H1 (cell line): Measurements from ENCODE around the gene MAPK13. TPM values are rescaled to one million over a fixed set of nuclear protein-coding genes. Genes with fewer than 3 reads are reported as not detected.

ENCODE experiments used
- CTCF ChIA-PET: fragments of 300-600 bp; sonication (Branson Sonifier 250); formaldehyde crosslinking; loops from one replicate; lab custom pipeline; 2021; ENCODE audit not compliant: partially characterized antibody; lab: Charles Lee
- POLR2A ChIA-PET: fragments of 300-600 bp; sonication (Branson Sonifier 250); formaldehyde crosslinking; loops from one replicate; lab custom pipeline; 2021; ENCODE audit warnings: inconsistent platforms; ENCODE audit not compliant: partially characterized antibody; lab: Charles Lee
- DNase-seq, 2 experiments: peaks; one replicate each; pipeline versions ENCODE4 v3.0.0 to v3.0.0-alpha.2; 2010 to 2022; ENCODE audit warnings: low spot score in 2 of 2, low read depth in 1 of 2, mixed read lengths in 1 of 2
- FAIRE-seq: peaks from 2 replicates; lab custom pipeline; 2011; peaks lifted over from hg19 to GRCh38; lab: Jason Lieb, UNC
- H2AFZ ChIP-seq: 2 replicates; pipeline ENCODE4 v1.8.1; 2012; ENCODE audit warnings: low read length, inconsistent platforms
- H2AK5ac ChIP-seq: 2 replicates; pipeline ENCODE4 v1.6.1; 2013; ENCODE audit warnings: low read depth, low read length
- H2BK120ac ChIP-seq: replicated peaks from 2 replicates; pipeline ENCODE3; 2013; ENCODE audit warnings: low read depth, low read length, inconsistent platforms
- H2BK12ac ChIP-seq: 2 replicates; pipeline ENCODE4 v1.6.1; 2013; ENCODE audit warnings: low read depth, low read length
- H2BK15ac ChIP-seq: 2 replicates; pipeline ENCODE4 v1.6.1; 2013; ENCODE audit warnings: low read length
- H2BK20ac ChIP-seq: 2 replicates; pipeline ENCODE4 v1.6.1; 2013; ENCODE audit warnings: low read length
- H2BK5ac ChIP-seq: 2 replicates; pipeline ENCODE4 v1.6.1; 2013; ENCODE audit warnings: low read depth, low read length
- H3K14ac ChIP-seq: 2 replicates; pipeline ENCODE4 v1.6.1; 2013; ENCODE audit warnings: inconsistent platforms; ENCODE audit not compliant: insufficient read length
- H3K18ac ChIP-seq: 2 replicates; pipeline ENCODE4 v1.6.1; 2013; ENCODE audit warnings: low read length; ENCODE audit errors: extremely low read depth
- H3K23ac ChIP-seq: 2 replicates; pipeline ENCODE4 v1.6.1; 2013; ENCODE audit warnings: inconsistent platforms; ENCODE audit not compliant: insufficient read length
- H3K23me2 ChIP-seq: 2 replicates; pipeline ENCODE4 v1.6.1; 2013; ENCODE audit warnings: low read depth, low read length
- H3K27ac ChIP-seq: 2 replicates; pipeline ENCODE4 v1.6.1; 2011; ENCODE audit warnings: low read depth, low read length, inconsistent platforms
- H3K27me3 ChIP-seq, 4 experiments: replicated peaks in 1 of 4; 1 replicate in 1 of 4; 2 replicates in 3 of 4; pipeline versions ENCODE4 v1.6.1 to v1.8.1; 2011 to 2013; ENCODE audit warnings: low read length in 3 of 4, mild to moderate bottlenecking in 3 of 4, inconsistent platforms in 2 of 4, mixed read lengths in 2 of 4, moderate library complexity in 1 of 4; ENCODE audit not compliant: control insufficient read depth in 3 of 4, insufficient read depth in 3 of 4; ENCODE audit errors: extremely low read depth in 1 of 4
- H3K36me3 ChIP-seq, 4 experiments: 2 replicates each; pipeline versions ENCODE4 v1.6.1 to v1.8.1; 2011 to 2013; ENCODE audit warnings: mild to moderate bottlenecking in 4 of 4, low read length in 3 of 4, moderate library complexity in 2 of 4, control low read depth in 1 of 4, inconsistent platforms in 1 of 4; ENCODE audit not compliant: insufficient read depth in 4 of 4, control insufficient read depth in 2 of 4
- H3K4ac ChIP-seq: replicated peaks from 2 replicates; pipeline ENCODE3; 2013; ENCODE audit warnings: low read length, low read depth, mixed read lengths, inconsistent platforms; ENCODE audit not compliant: insufficient read length
- H3K4me1 ChIP-seq, 4 experiments: replicated peaks in 1 of 4; 1 replicate in 1 of 4; 2 replicates in 3 of 4; pipeline versions ENCODE4 v1.6.1 to v1.8.1; 2011 to 2013; ENCODE audit warnings: low read length in 3 of 4, inconsistent platforms in 2 of 4, mixed read lengths in 1 of 4; ENCODE audit not compliant: insufficient read depth in 4 of 4, control insufficient read depth in 3 of 4
- H3K4me2 ChIP-seq, 2 experiments: 2 replicates each; pipeline versions ENCODE4 v1.6.1 to v1.8.1; 2011 to 2013; ENCODE audit warnings: low read depth in 2 of 2, low read length in 2 of 2, control low read depth in 1 of 2, inconsistent platforms in 1 of 2, mild to moderate bottlenecking in 1 of 2; ENCODE audit not compliant: insufficient read depth in 1 of 2
- H3K4me3 ChIP-seq, 4 experiments: fragments of 200-600, 300-600 bp in 1 of 4; sonication (generic), shearing (Covaris generic), sonication (Bioruptor Twin) in 1 of 4; 2 replicates each; pipeline versions ENCODE4 v1.5.1 to v1.8.1; 2011 to 2016; ENCODE audit warnings: low read length in 4 of 4, low read depth in 3 of 4, control low read depth in 2 of 4, inconsistent platforms in 2 of 4, mild to moderate bottlenecking in 2 of 4, mixed read lengths in 1 of 4, moderate library complexity in 1 of 4; ENCODE audit not compliant: insufficient read depth in 2 of 4; ENCODE audit errors: extremely low read depth in 1 of 4
- H3K56ac ChIP-seq: replicated peaks from 2 replicates; pipeline ENCODE3; 2013; ENCODE audit warnings: low read depth, mild to moderate bottlenecking, mixed read lengths, low read length, inconsistent platforms; ENCODE audit not compliant: insufficient read length
- H3K79me1 ChIP-seq: 2 replicates; pipeline ENCODE4 v1.6.1; 2013; ENCODE audit warnings: low read depth, low read length, control low read depth
- H3K79me2 ChIP-seq, 2 experiments: 2 replicates each; pipeline versions ENCODE4 v1.6.1 to v1.8.1; 2012 to 2013; ENCODE audit warnings: low read length in 2 of 2, mild to moderate bottlenecking in 2 of 2, inconsistent platforms in 1 of 2; ENCODE audit not compliant: insufficient read depth in 2 of 2, control insufficient read depth in 1 of 2
- H3K9ac ChIP-seq, 4 experiments: replicated peaks in 1 of 4; 1 replicate in 1 of 4; 2 replicates in 3 of 4; pipeline versions ENCODE4 v1.6.1 to v1.8.1; 2011 to 2013; ENCODE audit warnings: low read depth in 3 of 4, low read length in 3 of 4, control low read depth in 2 of 4, mild to moderate bottlenecking in 2 of 4, moderate library complexity in 2 of 4, inconsistent platforms in 1 of 4; ENCODE audit errors: extremely low read depth in 1 of 4
- H3K9me3 ChIP-seq, 2 experiments: 2 replicates each; pipeline versions ENCODE4 v1.6.1 to v1.8.1; 2012 to 2013; ENCODE audit warnings: mild to moderate bottlenecking in 2 of 2, moderate library complexity in 2 of 2, control low read depth in 1 of 2, inconsistent platforms in 1 of 2, low read depth in 1 of 2, low read length in 1 of 2, mixed read lengths in 1 of 2; ENCODE audit not compliant: insufficient read depth in 2 of 2
- H4K20me1 ChIP-seq, 2 experiments: replicated peaks in 1 of 2; 2 replicates each; pipeline versions ENCODE3 to v1.8.1; 2011 to 2013; ENCODE audit warnings: inconsistent platforms in 2 of 2, low read length in 2 of 2, mild to moderate bottlenecking in 1 of 2; ENCODE audit not compliant: insufficient read depth in 2 of 2, control insufficient read depth in 1 of 2
- H4K5ac ChIP-seq: 2 replicates; pipeline ENCODE4 v1.6.1; 2013; ENCODE audit warnings: low read length, low read depth, mixed read lengths, inconsistent platforms; ENCODE audit not compliant: insufficient read length
- H4K8ac ChIP-seq: 2 replicates; pipeline ENCODE4 v1.8.0; 2013; ENCODE audit warnings: mild to moderate bottlenecking, moderate library complexity, low read length, inconsistent platforms; ENCODE audit not compliant: insufficient read depth; ENCODE audit errors: extremely low read depth
- H4K91ac ChIP-seq: replicated peaks from 2 replicates; pipeline ENCODE3; 2013; ENCODE audit warnings: low read length, mixed read lengths, inconsistent platforms; ENCODE audit not compliant: insufficient read length
- NRF1 ChIP-seq: IDR thresholded peaks from 2 replicates; pipeline ENCODE4 v1.6.1; 2011; ENCODE audit warnings: mild to moderate bottlenecking, low read depth, low read length, improper control_type of control experiment
- POU5F1 ChIP-seq: IDR thresholded peaks from 2 replicates; pipeline ENCODE4 v1.6.1; 2011; ENCODE audit warnings: low read depth, mild to moderate bottlenecking, low read length, moderate library complexity
- RNF2 ChIP-seq: fragments of 200-900, 300-1000 bp; sonication (generic); IDR thresholded peaks from 2 replicates; pipeline ENCODE4 v1.7.1; 2016; ENCODE audit warnings: borderline replicate concordance, low read depth, mild to moderate bottlenecking, antibody characterized with exemption, low read length; ENCODE audit not compliant: poor library complexity, severe bottlenecking; ENCODE audit errors: missing control alignments
- WGBS, 2 experiments: shearing (Covaris generic) in 1 of 2; methylation state at CpG; one replicate each; pipeline versions ENCODE4 v1.1.6 to v1.1.7; 2013 to 2015; ENCODE audit warnings: low lambda C conversion rate in 2 of 2, mixed read lengths in 2 of 2, inconsistent platforms in 1 of 2, low coverage in 1 of 2, missing lambda C conversion rate in 1 of 2; ENCODE audit not compliant: insufficient replicate concordance in 2 of 2, insufficient coverage in 1 of 2, insufficient read length in 1 of 2; ENCODE audit errors: extremely low coverage in 1 of 2, missing lambda C conversion rate in 1 of 2; 5-methylcytosine and 5-hydroxymethylcytosine counted together
- polyA plus RNA-seq, 7 experiments: library from polyadenylated mRNA; depleted of rRNA in 3 of 7; stranded (reverse) in 5 of 7; unstranded in 2 of 7; fragments of >200 nt in 5 of 7; fragments of 200-250 nt in 2 of 7; gene quantifications; 1 replicate in 5 of 7; 2 replicates in 1 of 7; 4 replicates in 1 of 7; pipeline versions ENCODE4 v1.2.1 to v1.2.3, GENCODE V29; 2011 to 2013; ENCODE audit warnings: missing spikeins in 2 of 7, mixed read lengths in 2 of 7
- total RNA-seq: library from RNA; stranded (reverse); fragmentation: NEBNext Ultra II Directional; extraction: Animal tissue kit (Norgen Biotek cat#: 25700); gene quantifications from 2 replicates; pipeline ENCODE4 v1.2.1, GENCODE V29; 2021

Gene MAPK13
- total and polyA plus RNA-seq, 2 of the 8 experiments (the other 6 are each of a cell fraction or from before 2014, with no cell fraction given), result 10.1 to 14.1 TPM

GRCh38 chr6:36133148-36133547 lies 2.8 kb downstream of the MAPK13 start:
- POLR2A ChIA-PET, result interaction anchor here (1.5 to 2.0 kb wide), 2 partner anchors 10 to 49 kb away, joined by 3 to 6 read pairs; no protein-coding TSS in a partner anchor
- no peaks in the 10 kb centered on the region for H4K20me1 ChIP-seq
- peak overlapping the region; percentile 19; the same call in 1 of the 2 replicates for H3K18ac ChIP-seq
- no peak overlapping the region for H2BK20ac ChIP-seq
- H3K79me2 ChIP-seq, result no peaks in the 10 kb centered on the region
- no peak overlapping the region; a peak in 1 of 7 replicates for H3K9ac ChIP-seq
- H2AFZ ChIP-seq, result no peak overlapping the region
- no peak overlapping the region for H3K27ac ChIP-seq
- peaks cover 0 to 10% (median 3%) of the 10 kb centered on the region in 4 experiments; a peak in 4 of 7 replicates for H3K27me3 ChIP-seq
- H4K5ac ChIP-seq, result no peak overlapping the region
- WGBS, 2 experiments, result 93% methylated on average over 4 of the region's 4 CpGs; no CpG with 5 or more reads in 1 of the 2 experiments
- no peaks in the 10 kb centered on the region for H3K36me3 ChIP-seq
- no peak overlapping the region for H3K4me2 ChIP-seq
- H2AK5ac ChIP-seq, result peak overlapping the region; percentile 70; the same call in 1 of the 2 replicates
- 0 out of 2 replicates have a peak overlapping the region, but pooled peaks have one; percentile 46 for H2BK15ac ChIP-seq
- no peak overlapping the region for H3K23ac ChIP-seq
- no peak overlapping the region for H3K4me3 ChIP-seq
- FAIRE-seq, result no peak
- H3K9me3 ChIP-seq, result no peaks in the 10 kb centered on the region
- no peaks in the 10 kb centered on the region; the same call in 1 of the 2 replicates for H3K79me1 ChIP-seq
- H3K23me2 ChIP-seq, result peaks cover 9% of the 10 kb centered on the region; the same call in 1 of the 2 replicates
- H2BK120ac ChIP-seq, result no peak overlapping the region
- H4K91ac ChIP-seq, result no peak overlapping the region
- 0 out of 2 replicates have a peak overlapping the region, but pooled peaks have one; percentile 17 for H2BK12ac ChIP-seq
- no peak overlapping the region for H4K8ac ChIP-seq
- CTCF ChIA-PET, result interaction anchor here (1.3 to 1.4 kb wide), 2 partner anchors 9 to 25 kb away, joined by 3 to 4 read pairs; no protein-coding TSS in a partner anchor
- no peak overlapping the region for H2BK5ac ChIP-seq
- H3K14ac ChIP-seq, result no peak overlapping the region
- H3K4me1 ChIP-seq, result peaks cover 7 to 18% (median 15%) of the 10 kb centered on the region in 4 experiments
- H3K56ac ChIP-seq, result no peak overlapping the region
- DNase-seq, result no peak
- H3K4ac ChIP-seq, result no peak overlapping the region
- TF ChIP-seq NRF1, result no peak
- no peak for TF ChIP-seq POU5F1
- TF ChIP-seq RNF2, result no peak
